HG02798 (cell line): Measurements from ENCODE around the gene PAEP.

ENCODE experiments used
- ATAC-seq: cut with Tn5 transposase; IDR thresholded peaks from one replicate; pipeline ENCODE4 v1.9.1; 2021; ENCODE audit warnings: mild to moderate bottlenecking; ENCODE audit not compliant: unreplicated experiment, poor library complexity

Gene PAEP

DNA sequence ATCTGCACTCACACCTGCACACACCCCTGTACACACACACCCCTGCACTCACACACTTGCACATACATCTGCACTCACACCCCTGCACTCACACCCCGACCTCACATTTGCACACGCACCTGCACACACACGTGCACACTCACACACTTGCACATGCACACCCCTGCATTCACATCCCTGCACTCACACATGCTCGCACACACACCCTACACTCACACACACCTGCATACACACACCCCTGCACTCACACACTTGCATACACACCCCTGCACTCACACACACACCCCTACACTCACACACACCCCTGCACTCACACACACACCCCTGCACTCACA is 50.3 kb downstream of the PAEP start:
- ATAC-seq: no peak

DNA sequence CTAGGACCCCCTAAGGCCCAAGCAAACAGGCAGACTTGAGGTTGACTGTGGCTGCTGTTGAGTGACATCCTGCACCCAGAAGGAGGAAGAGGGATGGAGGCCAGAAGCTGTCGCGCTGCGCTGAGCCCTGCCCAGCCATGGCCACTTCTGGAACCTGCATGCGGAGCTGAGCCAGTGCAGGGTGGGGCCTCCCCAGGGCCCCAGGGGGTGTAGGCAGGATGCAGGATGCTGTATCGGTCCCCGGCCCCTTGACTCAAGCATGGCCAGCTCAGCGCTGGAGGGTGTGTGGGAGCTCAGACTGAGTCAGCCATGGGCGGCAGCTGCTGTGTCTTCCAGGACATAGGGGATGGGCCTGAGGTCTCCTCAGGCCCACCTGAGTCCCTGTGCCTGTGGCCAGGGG is 50.9 kb downstream of the PAEP start:
- no peak for ATAC-seq

- ATAC-seq: no peak
Measured at GRCh38 chr9:135612981-135613910, 51.7 kb downstream of the PAEP start.

DNA sequence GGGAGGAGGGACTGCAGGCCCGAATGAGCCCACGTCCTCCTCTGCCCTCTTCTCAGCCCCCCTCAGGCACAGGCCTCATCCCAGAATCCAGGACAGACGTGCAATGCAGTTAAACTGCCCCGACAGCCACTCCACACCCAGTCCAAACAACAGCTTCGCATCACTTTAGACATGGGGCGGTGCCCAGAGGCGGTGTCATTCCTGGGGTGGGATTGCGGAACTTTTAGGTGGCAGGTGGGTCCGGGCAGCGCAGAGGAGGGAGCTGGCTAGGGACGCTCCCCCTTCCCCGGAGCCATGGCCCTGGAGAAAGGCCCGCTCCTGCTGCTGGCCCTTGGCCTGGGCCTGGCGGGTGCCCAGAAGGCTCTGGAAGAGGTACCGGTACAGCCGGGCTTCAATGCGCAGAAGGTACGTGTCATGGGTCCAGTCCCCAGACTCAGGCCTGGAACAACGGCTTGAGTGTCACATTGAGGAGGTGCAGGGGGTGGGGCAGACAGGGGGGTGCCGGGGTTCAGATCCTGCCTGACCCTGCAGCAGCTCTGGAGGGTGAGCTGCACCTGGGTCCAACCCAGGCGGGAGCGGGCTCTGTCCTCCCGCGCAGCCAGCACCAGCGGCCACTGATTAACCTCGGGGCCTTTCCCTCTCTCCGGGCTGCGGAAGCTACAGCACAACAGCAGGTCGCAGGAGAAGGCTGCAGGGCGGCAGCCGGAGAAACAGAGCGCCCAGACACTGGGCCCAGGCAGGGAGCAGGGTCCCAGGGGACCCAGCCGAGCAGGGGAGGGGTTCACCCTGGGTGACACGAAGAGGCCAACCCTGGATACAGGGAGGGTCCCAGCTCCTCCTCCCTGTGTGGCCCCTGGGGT is 52.6 kb downstream of the PAEP start:
- no peak for ATAC-seq

DNA sequence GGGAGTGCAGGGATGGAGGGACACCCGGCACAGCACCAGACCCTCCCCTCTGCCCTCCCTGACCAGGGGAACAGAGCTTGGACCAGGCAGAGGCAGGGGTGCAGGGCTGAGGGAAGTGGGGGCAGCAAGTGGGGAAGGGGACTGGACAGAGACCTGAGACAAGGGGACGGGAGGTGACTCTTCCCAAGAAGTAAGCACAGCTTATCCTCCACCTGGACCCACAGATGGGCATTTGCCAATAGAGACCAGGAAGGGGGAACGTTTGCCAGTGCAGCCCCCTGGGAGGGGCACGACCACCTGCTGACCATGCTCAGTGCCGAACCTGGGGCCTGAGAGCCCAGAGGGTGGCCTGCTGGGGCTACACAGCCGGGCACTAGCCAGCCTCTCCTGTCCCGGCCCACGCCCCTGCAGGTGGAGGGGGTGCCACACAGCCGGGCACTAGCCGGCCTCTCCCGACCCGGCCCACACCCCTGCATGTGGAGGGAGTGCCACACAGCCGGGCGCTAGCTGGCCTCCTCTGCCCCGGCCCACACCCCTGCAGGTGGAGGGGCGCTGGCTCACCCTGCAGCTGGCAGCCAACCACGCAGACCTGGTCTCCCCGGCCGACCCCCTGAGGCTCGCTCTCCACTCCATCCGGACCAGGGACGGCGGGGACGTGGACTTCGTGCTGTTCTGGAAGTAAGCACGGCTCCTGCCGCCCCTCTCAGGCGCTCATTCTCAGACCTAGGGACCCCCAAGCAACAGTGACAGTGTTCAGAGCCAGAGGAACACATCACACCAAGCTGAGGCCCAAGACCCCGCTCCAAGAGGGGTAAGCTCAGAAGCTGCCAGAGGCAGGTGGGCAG is 53.5 kb downstream of the PAEP start:
- ATAC-seq: no peak

- ATAC-seq: no peak
Measured at GRCh38 chr9:135615666-135616618, 54.4 kb downstream of the PAEP start.
